PC-9 (cell line): Measurements from ENCODE around the gene CNTN1.

ENCODE experiments used
- EZH2 ChIP-seq: fragments of 200-600 bp; sonication (generic); IDR thresholded peaks from 2 replicates; pipeline ENCODE4 v1.8.0; 2017; ENCODE audit warnings: antibody characterized with exemption, low read depth
- TF ChIP-seq, protein P1 (sequence below): fragments of 200-600 bp; sonication (generic); conservative IDR thresholded peaks from 2 replicates; pipeline ENCODE4 v1.6.1; 2017; ENCODE audit warnings: mixed run types, antibody characterized with exemption, mild to moderate bottlenecking, moderate library complexity

GRCh38 chr12:41055875-41056577 is 363.8 kb downstream of the CNTN1 start:
- TF ChIP-seq, protein P1, sequence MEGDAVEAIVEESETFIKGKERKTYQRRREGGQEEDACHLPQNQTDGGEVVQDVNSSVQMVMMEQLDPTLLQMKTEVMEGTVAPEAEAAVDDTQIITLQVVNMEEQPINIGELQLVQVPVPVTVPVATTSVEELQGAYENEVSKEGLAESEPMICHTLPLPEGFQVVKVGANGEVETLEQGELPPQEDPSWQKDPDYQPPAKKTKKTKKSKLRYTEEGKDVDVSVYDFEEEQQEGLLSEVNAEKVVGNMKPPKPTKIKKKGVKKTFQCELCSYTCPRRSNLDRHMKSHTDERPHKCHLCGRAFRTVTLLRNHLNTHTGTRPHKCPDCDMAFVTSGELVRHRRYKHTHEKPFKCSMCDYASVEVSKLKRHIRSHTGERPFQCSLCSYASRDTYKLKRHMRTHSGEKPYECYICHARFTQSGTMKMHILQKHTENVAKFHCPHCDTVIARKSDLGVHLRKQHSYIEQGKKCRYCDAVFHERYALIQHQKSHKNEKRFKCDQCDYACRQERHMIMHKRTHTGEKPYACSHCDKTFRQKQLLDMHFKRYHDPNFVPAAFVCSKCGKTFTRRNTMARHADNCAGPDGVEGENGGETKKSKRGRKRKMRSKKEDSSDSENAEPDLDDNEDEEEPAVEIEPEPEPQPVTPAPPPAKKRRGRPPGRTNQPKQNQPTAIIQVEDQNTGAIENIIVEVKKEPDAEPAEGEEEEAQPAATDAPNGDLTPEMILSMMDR = no peak
- no peak for TF ChIP-seq EZH2
